OCI-LY7 (cell line): Measurements from ENCODE around the gene HOXD8. TPM values are rescaled to one million over a fixed set of nuclear protein-coding genes. Genes with fewer than 3 reads are reported as not detected.

Experiments
- BruUV-seq: library from RNA; stranded (reverse); fragments of 400-500 nt; replicated peaks from 2 replicates; lab custom pipeline; 2021; lab: Mats Ljungman, UMichigan
- CTCF ChIA-PET: fragments of 300-600 bp; sonication (Branson Sonifier 250); formaldehyde crosslinking; loops from one replicate; lab custom pipeline; 2022; ENCODE audit warnings: antibody characterized with exemption; ENCODE audit not compliant: unreplicated experiment; lab: Charles Lee
- POLR2A ChIA-PET: fragments of 300-600 bp; sonication (Branson Sonifier 250); formaldehyde crosslinking; loops from one replicate; lab custom pipeline; 2022; ENCODE audit warnings: antibody characterized with exemption; lab: Charles Lee
- DNase-seq: peaks from one replicate; pipeline ENCODE4 v3.0.0-alpha.2; 2015; ENCODE audit warnings: low spot score
- H2AFZ ChIP-seq: fragments of 200-600 bp; sonication (generic), shearing (Covaris generic); 2 replicates; pipeline ENCODE4 v1.6.1; 2014; ENCODE audit warnings: mild to moderate bottlenecking, antibody characterized with exemption, low read length, moderate library complexity
- H3K27ac ChIP-seq: fragments of 200-600 bp; sonication (generic); 2 replicates; pipeline ENCODE4 v1.5.1; 2014; ENCODE audit warnings: mixed run types, low read depth, mild to moderate bottlenecking, moderate library complexity, low read length, inconsistent platforms; ENCODE audit not compliant: poor library complexity, severe bottlenecking
- H3K36me3 ChIP-seq: fragments of 200-600 bp; sonication (generic); 2 replicates; pipeline ENCODE4 v1.6.1; 2014; ENCODE audit warnings: mild to moderate bottlenecking, antibody characterized with exemption, low read length, moderate library complexity, mixed read lengths; ENCODE audit not compliant: insufficient read depth
- H3K4me1 ChIP-seq: fragments of 200-600 bp; sonication (generic); 2 replicates; pipeline ENCODE4 v1.5.1; 2014; ENCODE audit warnings: mild to moderate bottlenecking, low read length; ENCODE audit not compliant: insufficient read depth, poor library complexity, severe bottlenecking
- H3K4me2 ChIP-seq: fragments of 200-600 bp; sonication (generic); 2 replicates; pipeline ENCODE4 v1.6.1; 2014; ENCODE audit warnings: mild to moderate bottlenecking, low read length
- H3K4me3 ChIP-seq: fragments of 200-600 bp; sonication (generic); 2 replicates; pipeline ENCODE4 v1.5.1; 2014; ENCODE audit warnings: mild to moderate bottlenecking, low read depth, low read length; ENCODE audit not compliant: poor library complexity, severe bottlenecking
- H3K79me2 ChIP-seq: fragments of 200-600 bp; sonication (generic); 2 replicates; pipeline ENCODE4 v1.6.1; 2016; ENCODE audit warnings: low read depth, mild to moderate bottlenecking, low read length, moderate library complexity, mixed read lengths; ENCODE audit not compliant: insufficient read depth
- H3K9me2 ChIP-seq: fragments of 200-600 bp; sonication (generic); 2 replicates; pipeline ENCODE4 v1.6.1; 2016; ENCODE audit warnings: mild to moderate bottlenecking, low read length, mixed read lengths; ENCODE audit not compliant: insufficient read depth
- H3K9me3 ChIP-seq: fragments of 200-600 bp; sonication (generic); 2 replicates; pipeline ENCODE4 v1.6.1; 2014; ENCODE audit warnings: mild to moderate bottlenecking, mixed run types, low read length, mixed read lengths
- H4K20me1 ChIP-seq: fragments of 200-600 bp; sonication (generic); 2 replicates; pipeline ENCODE4 v1.6.1; 2014; ENCODE audit warnings: mild to moderate bottlenecking, antibody characterized with exemption, low read length, moderate library complexity, mixed read lengths; ENCODE audit not compliant: insufficient read depth
- EZH2phosphoT487 ChIP-seq: fragments of 200-600 bp; sonication (generic); IDR thresholded peaks from 2 replicates; pipeline ENCODE4 v1.6.1; 2018; ENCODE audit warnings: low read depth, borderline replicate concordance, mild to moderate bottlenecking, mixed run types, antibody characterized with exemption, low read length, moderate library complexity, mixed read lengths
- intact Hi-C: fragments of 100-400 bp; cut with micrococcal nuclease; formaldehyde crosslinking; loops from one replicate; pipeline ENCODE4 v1.10.0; 2022; ENCODE audit not compliant: unreplicated experiment
- total RNA-seq, 2 experiments: library from RNA; depleted of rRNA in 1 of 2; stranded (reverse); fragments of >200 nt in 1 of 2; shearing (Covaris generic) in 1 of 2; gene quantifications; 2 replicates each; pipeline ENCODE4 v1.2.3, GENCODE V29; 2014 to 2022
- TF ChIP-seq, protein P1 (sequence below): fragments of 200-600 bp; sonication (generic); conservative IDR thresholded peaks from 2 replicates; pipeline ENCODE4 v1.5.1; 2014; ENCODE audit warnings: mild to moderate bottlenecking, antibody characterized with exemption, low read length, moderate library complexity, mixed read lengths

Gene HOXD8
- total RNA-seq, 2 experiments from 2014 or later = not detected

DNA sequence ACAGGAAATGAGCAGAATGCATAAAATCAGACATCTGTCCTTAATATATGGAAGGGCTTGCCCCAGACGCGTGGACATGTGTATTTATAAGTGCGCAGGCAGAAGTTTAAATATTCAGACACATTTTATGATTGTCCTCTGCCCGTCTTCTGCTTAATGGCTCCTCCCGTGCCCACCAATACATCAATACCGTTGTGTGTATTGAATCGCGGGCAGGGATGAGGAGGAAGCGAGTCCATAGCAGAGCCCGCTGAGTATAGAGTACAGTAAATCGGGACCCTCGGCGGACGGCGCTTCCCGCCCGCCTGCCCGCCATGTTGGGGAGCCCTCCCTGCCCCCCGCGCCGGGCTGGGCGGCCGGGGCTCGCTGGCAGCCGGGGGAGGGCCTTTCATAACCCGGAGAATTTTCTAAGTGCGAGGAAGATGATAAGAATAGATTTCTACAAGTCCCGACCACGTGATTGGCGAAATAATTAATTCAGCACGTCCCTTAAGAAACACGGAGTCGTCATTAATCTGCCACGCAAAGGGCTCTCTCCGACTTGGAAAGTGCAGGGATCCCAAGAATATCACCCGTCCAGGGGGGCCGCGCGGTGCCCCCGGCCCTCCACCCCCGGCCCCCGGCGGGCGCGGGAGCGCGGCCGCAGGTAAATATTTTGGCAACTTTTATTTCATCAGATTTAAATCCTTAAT lies 27.4 kb downstream of the HOXD8 start, which contains the start of gene HOXD3:
Gene HOXD3, plus strand, starts transcription at position 501 of the 692 bp plus-strand sequence. CDS start 11,808 bp downstream, outside the sequence.
- no peak within 1 kb of the TSS for H2AFZ ChIP-seq
- intact Hi-C loops = no loop called here
- H3K4me2 ChIP-seq = no peak within 1 kb of the TSS
- H3K36me3 ChIP-seq = no peaks in the 10 kb centered on the region
- no TSS peak for BruUV-seq
- DNase-seq = no peak
- no peaks in the 10 kb centered on the region for H4K20me1 ChIP-seq
- no peaks in the 10 kb centered on the region for H3K9me3 ChIP-seq
- H3K4me1 ChIP-seq = no peaks in the 10 kb centered on the region
- no peak within 1 kb of the TSS for H3K4me3 ChIP-seq
- ChIA-PET POLR2A (no interaction called here), CTCF (no interaction called here)
- H3K79me2 ChIP-seq = no peaks in the 10 kb centered on the region
- no peak within 1 kb of the TSS for H3K27ac ChIP-seq
- TF ChIP-seq, protein P1, sequence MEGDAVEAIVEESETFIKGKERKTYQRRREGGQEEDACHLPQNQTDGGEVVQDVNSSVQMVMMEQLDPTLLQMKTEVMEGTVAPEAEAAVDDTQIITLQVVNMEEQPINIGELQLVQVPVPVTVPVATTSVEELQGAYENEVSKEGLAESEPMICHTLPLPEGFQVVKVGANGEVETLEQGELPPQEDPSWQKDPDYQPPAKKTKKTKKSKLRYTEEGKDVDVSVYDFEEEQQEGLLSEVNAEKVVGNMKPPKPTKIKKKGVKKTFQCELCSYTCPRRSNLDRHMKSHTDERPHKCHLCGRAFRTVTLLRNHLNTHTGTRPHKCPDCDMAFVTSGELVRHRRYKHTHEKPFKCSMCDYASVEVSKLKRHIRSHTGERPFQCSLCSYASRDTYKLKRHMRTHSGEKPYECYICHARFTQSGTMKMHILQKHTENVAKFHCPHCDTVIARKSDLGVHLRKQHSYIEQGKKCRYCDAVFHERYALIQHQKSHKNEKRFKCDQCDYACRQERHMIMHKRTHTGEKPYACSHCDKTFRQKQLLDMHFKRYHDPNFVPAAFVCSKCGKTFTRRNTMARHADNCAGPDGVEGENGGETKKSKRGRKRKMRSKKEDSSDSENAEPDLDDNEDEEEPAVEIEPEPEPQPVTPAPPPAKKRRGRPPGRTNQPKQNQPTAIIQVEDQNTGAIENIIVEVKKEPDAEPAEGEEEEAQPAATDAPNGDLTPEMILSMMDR = no peak
- TF ChIP-seq EZH2phosphoT487 = no peak
- no peaks in the 10 kb centered on the region for H3K9me2 ChIP-seq

- H3K4me1 ChIP-seq = no peaks in the 10 kb centered on the region
- no peak overlapping the region for H3K4me2 ChIP-seq
- H3K27ac ChIP-seq = no peak overlapping the region
- BruUV-seq = no TSS peak
- CTCF ChIA-PET = no interaction called here
- no peaks in the 10 kb centered on the region for H3K79me2 ChIP-seq
- intact Hi-C loops = no loop called here
- no peaks in the 10 kb centered on the region for H3K9me2 ChIP-seq
- POLR2A ChIA-PET = no interaction called here
- no peaks in the 10 kb centered on the region for H3K36me3 ChIP-seq
- H2AFZ ChIP-seq = no peak overlapping the region
- DNase-seq = no peak
- no peak overlapping the region for H3K4me3 ChIP-seq
- TF ChIP-seq EZH2phosphoT487 = no peak
- TF ChIP-seq, protein P1 = no peak
- no peaks in the 10 kb centered on the region for H3K9me3 ChIP-seq
- H4K20me1 ChIP-seq = no peaks in the 10 kb centered on the region
These were observed 28.1 kb downstream of the HOXD8 start for GRCh38 chr2:176157499-176158185.

- H3K36me3 ChIP-seq = no peaks in the 10 kb centered on the region
- no peak for DNase-seq
- no TSS peak for BruUV-seq
- H2AFZ ChIP-seq = no peak overlapping the region
- no peaks in the 10 kb centered on the region for H3K9me2 ChIP-seq
- no peaks in the 10 kb centered on the region for H3K79me2 ChIP-seq
- no peaks in the 10 kb centered on the region for H3K4me1 ChIP-seq
- no peak overlapping the region for H3K4me3 ChIP-seq
- no peaks in the 10 kb centered on the region for H4K20me1 ChIP-seq
- no peak overlapping the region for H3K4me2 ChIP-seq
- TF ChIP-seq, protein P1 = no peak
- TF ChIP-seq EZH2phosphoT487 = no peak
- H3K9me3 ChIP-seq = no peaks in the 10 kb centered on the region
- POLR2A ChIA-PET = no interaction called here
- CTCF ChIA-PET = no interaction called here
- no peak overlapping the region for H3K27ac ChIP-seq
- intact Hi-C loops = no loop called here
These were observed 28.7 kb downstream of the HOXD8 start for GRCh38 chr2:176158186-176158591.
